ENCODE measurements around the gene UTRN.

DNA sequence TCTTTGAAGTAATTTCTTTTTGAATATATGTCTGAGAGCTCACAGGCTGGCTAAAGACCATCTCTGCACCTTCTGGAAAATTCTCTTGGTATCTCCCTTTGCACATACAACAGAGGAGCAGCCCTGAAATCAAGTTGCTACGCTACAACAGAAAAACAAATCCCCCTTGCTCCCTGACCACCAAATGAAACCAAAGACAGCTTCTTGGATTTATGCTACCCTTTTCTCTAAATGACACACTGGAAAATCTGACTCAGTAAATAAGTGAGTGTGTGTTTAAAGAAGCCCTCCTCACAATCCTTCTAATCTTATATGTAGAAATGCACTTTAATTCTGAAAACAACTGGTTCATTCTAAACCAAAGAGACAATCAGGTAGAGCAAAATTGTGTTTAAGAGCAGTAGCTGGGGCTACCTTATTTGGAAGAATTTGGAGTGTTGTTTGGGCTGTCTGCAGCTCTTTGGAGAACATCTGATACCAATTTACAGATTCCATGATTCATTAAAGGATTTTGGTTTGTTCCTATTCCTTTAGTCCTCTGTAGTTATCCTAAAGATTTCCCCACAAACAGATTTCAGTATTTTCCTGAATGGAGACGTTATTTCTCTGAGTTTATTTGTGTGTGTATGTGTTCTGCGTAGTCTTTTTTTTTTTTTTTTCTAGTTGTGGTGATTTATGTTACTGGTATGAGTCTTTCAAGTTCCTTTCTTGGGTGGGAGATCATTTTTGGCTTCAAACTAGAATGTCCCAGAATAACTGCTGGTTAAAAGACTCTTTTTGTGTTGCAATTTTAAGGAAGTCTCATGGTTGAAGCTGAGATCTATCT is 36.4 kb upstream of the UTRN start:
- TF ChIP-seq CTCF (IDR thresholded peaks at IDR 0.05) = no peak
- no peak for TF ChIP-seq ZFX (IDR thresholded peaks at IDR 0.05; ENCODE audit: borderline replicate concordance)
